ENCODE measurements around the gene DAZAP2.
A peak's percentile ranks its signal among the peaks of the same experiment; 100 is the strongest.

The DAZAP2 gene

GRCh38 chr12:51217968-51218606 lies 20.5 kb upstream of the DAZAP2 start, which contains the start of gene POU6F1 (continued):
- TF ChIP-seq KLF1 (tag by site-specific recombination; IDR thresholded peaks at IDR 0.05) (peak; percentile 84), KLF8 (tag by site-specific recombination; IDR thresholded peaks at IDR 0.05) (peak; percentile 89), MEIS1 (CRISPR knock-in tag; IDR thresholded peaks at IDR 0.05; ENCODE audit: borderline replicate concordance) (no peak), ZNF571 (tag by site-specific recombination; IDR thresholded peaks at IDR 0.05) (no peak), ZIC2 (tag by site-specific recombination; IDR thresholded peaks at IDR 0.05) (peak; percentile 40), ZBTB20 (tag by site-specific recombination; IDR thresholded peaks at IDR 0.05) (peak; percentile 76), ZBTB8A (tag by site-specific recombination; IDR thresholded peaks at IDR 0.05) (peak; percentile 11; the same call in 1 of the 2 replicates), ZNF23 (tag by site-specific recombination; IDR thresholded peaks at IDR 0.05; ENCODE audit: borderline replicate concordance) (no peak), ZNF202 (tag by site-specific recombination; IDR thresholded peaks at IDR 0.05; ENCODE audit: borderline replicate concordance) (no peak), ZSCAN23 (tag by site-specific recombination; IDR thresholded peaks at IDR 0.05) (no peak), KLF7 (tag by site-specific recombination; IDR thresholded peaks at IDR 0.05; ENCODE audit: borderline replicate concordance) (peak; percentile 80; the same call in 1 of the 2 replicates), ZNF501 (tag by site-specific recombination; IDR thresholded peaks at IDR 0.05) (no peak), ZNF670 (tag by site-specific recombination; IDR thresholded peaks at IDR 0.05; ENCODE audit: low read depth) (no peak), ZNF792 (tag by site-specific recombination; IDR thresholded peaks at IDR 0.05) (no peak), ZXDB (tag by site-specific recombination; IDR thresholded peaks at IDR 0.05) (peak; percentile 63), ZFP3 (tag by site-specific recombination; IDR thresholded peaks at IDR 0.05; ENCODE audit: low read depth) (0 out of 2 replicates have a peak, but pooled peaks have one; percentile 22), ZNF174 (tag by site-specific recombination; IDR thresholded peaks at IDR 0.05) (no peak), ZNF404 (tag by site-specific recombination; IDR thresholded peaks at IDR 0.05) (no peak), ZNF768 (tag by site-specific recombination; IDR thresholded peaks at IDR 0.05) (no peak), REPIN1 (tag by site-specific recombination; IDR thresholded peaks at IDR 0.05; ENCODE audit: low read depth) (no peak), SETDB1 (IDR thresholded peaks at IDR 0.05; ENCODE audit: insufficient read length, low read length) (no peak), ZNF140 (tag by site-specific recombination; IDR thresholded peaks at IDR 0.05) (no peak), ZEB2 (tag by site-specific recombination; IDR thresholded peaks at IDR 0.05) (peak; percentile 28; the same call in 1 of the 2 replicates), TRIM28 (IDR thresholded peaks at IDR 0.05; ENCODE audit: borderline replicate concordance, low read length) (no peak), HOXD13 (CRISPR knock-in tag; IDR thresholded peaks at IDR 0.05; ENCODE audit: borderline replicate concordance) (no peak)
- TF ChIP-seq, protein P1, sequence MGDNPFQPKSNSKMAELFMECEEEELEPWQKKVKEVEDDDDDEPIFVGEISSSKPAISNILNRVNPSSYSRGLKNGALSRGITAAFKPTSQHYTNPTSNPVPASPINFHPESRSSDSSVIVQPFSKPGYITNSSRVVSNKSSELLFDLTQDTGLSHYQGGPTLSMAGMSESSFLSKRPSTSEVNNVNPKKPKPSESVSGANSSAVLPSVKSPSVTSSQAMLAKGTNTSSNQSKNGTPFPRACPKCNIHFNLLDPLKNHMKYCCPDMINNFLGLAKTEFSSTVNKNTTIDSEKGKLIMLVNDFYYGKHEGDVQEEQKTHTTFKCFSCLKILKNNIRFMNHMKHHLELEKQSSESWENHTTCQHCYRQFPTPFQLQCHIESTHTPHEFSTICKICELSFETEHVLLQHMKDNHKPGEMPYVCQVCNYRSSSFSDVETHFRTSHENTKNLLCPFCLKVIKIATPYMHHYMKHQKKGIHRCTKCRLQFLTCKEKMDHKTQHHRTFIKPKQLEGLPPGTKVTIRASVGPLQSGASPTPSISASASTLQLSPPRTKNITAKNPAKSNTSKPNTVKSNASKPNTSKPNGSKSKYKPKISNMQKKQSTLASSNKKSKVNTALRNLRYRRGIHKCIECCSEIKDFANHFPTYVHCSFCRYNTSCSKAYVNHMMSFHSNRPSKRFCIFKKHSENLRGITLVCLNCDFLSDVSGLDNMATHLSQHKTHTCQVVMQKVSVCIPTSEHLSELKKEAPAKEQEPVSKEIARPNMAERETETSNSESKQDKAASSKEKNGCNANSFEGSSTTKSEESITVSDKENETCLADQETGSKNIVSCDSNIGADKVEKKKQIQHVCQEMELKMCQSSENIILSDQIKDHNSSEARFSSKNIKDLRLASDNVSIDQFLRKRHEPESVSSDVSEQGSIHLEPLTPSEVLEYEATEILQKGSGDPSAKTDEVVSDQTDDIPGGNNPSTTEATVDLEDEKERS (tag by site-specific recombination; IDR thresholded peaks at IDR 0.05) = no peak
- TF ChIP-seq, protein P2, sequence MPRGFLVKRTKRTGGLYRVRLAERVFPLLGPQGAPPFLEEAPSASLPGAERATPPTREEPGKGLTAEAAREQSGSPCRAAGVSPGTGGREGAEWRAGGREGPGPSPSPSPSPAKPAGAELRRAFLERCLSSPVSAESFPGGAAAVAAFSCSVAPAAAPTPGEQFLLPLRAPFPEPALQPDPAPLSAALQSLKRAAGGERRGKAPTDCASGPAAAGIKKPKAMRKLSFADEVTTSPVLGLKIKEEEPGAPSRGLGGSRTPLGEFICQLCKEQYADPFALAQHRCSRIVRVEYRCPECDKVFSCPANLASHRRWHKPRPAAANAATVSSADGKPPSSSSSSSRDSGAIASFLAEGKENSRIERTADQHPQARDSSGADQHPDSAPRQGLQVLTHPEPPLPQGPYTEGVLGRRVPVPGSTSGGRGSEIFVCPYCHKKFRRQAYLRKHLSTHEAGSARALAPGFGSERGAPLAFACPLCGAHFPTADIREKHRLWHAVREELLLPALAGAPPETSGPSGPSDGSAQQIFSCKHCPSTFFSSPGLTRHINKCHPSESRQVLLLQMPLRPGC (tag by site-specific recombination; IDR thresholded peaks at IDR 0.05) = no peak
- TF ChIP-seq, protein P3, sequence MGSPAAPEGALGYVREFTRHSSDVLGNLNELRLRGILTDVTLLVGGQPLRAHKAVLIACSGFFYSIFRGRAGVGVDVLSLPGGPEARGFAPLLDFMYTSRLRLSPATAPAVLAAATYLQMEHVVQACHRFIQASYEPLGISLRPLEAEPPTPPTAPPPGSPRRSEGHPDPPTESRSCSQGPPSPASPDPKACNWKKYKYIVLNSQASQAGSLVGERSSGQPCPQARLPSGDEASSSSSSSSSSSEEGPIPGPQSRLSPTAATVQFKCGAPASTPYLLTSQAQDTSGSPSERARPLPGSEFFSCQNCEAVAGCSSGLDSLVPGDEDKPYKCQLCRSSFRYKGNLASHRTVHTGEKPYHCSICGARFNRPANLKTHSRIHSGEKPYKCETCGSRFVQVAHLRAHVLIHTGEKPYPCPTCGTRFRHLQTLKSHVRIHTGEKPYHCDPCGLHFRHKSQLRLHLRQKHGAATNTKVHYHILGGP (tag by site-specific recombination; IDR thresholded peaks at IDR 0.05) = no peak
- TF ChIP-seq, protein P4, sequence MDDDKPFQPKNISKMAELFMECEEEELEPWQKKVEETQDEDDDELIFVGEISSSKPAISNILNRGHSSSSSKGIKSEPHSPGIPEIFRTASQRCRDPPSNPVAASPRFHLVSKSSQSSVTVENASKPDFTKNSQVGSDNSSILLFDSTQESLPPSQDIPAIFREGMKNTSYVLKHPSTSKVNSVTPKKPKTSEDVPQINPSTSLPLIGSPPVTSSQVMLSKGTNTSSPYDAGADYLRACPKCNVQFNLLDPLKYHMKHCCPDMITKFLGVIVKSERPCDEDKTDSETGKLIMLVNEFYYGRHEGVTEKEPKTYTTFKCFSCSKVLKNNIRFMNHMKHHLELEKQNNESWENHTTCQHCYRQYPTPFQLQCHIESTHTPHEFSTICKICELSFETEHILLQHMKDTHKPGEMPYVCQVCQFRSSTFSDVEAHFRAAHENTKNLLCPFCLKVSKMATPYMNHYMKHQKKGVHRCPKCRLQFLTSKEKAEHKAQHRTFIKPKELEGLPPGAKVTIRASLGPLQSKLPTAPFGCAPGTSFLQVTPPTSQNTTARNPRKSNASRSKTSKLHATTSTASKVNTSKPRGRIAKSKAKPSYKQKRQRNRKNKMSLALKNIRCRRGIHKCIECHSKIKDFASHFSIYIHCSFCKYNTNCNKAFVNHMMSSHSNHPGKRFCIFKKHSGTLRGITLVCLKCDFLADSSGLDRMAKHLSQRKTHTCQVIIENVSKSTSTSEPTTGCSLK (tag by site-specific recombination; IDR thresholded peaks at IDR 0.05) = no peak
- TF ChIP-seq, protein P5, sequence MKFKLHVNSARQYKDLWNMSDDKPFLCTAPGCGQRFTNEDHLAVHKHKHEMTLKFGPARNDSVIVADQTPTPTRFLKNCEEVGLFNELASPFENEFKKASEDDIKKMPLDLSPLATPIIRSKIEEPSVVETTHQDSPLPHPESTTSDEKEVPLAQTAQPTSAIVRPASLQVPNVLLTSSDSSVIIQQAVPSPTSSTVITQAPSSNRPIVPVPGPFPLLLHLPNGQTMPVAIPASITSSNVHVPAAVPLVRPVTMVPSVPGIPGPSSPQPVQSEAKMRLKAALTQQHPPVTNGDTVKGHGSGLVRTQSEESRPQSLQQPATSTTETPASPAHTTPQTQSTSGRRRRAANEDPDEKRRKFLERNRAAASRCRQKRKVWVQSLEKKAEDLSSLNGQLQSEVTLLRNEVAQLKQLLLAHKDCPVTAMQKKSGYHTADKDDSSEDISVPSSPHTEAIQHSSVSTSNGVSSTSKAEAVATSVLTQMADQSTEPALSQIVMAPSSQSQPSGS (tag by site-specific recombination; IDR thresholded peaks at IDR 0.05; ENCODE audit: low read depth) = no peak
- TF ChIP-seq, protein P6, sequence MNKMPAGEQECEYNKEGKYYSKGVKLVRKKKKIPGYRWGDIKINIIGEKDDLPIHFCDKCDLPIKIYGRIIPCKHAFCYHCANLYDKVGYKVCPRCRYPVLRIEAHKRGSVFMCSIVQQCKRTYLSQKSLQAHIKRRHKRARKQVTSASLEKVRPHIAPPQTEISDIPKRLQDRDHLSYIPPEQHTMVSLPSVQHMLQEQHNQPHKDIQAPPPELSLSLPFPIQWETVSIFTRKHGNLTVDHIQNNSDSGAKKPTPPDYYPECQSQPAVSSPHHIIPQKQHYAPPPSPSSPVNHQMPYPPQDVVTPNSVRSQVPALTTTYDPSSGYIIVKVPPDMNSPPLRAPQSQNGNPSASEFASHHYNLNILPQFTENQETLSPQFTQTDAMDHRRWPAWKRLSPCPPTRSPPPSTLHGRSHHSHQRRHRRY (tag by site-specific recombination; IDR thresholded peaks at IDR 0.05) = no peak

All from HEK293 (cell line).